Testis (tissue), 3 donors: Measurements from ENCODE around the gene KRT28. TPM values are rescaled to one million over a fixed set of nuclear protein-coding genes. Genes with fewer than 3 reads are reported as not detected.

Source experiments
- DNase-seq: peaks from one replicate; pipeline ENCODE4 v3.0.0-alpha.2; 2019
- H3K27ac ChIP-seq, 2 donors: fragments of 200-600 bp; sonication (generic); one replicate each; pipeline ENCODE4 v1.5.1; 2019
- H3K27me3 ChIP-seq: fragments of 200-600 bp; sonication (generic); one replicate; pipeline ENCODE4 v1.5.1; 2019
- H3K36me3 ChIP-seq: fragments of 200-600 bp; sonication (generic); one replicate; pipeline ENCODE4 v1.5.1; 2017; ENCODE audit warnings: low read depth; ENCODE audit errors: missing control alignments
- H3K4me1 ChIP-seq: fragments of 200-600 bp; sonication (generic); one replicate; pipeline ENCODE4 v1.5.1; 2019
- H3K4me3 ChIP-seq, 2 donors: fragments of 200-600 bp; sonication (generic); one replicate each; pipeline ENCODE4 v1.5.1; 2017 to 2019
- H3K9me3 ChIP-seq: fragments of 200-600 bp; sonication (generic); one replicate; pipeline ENCODE4 v1.5.1; 2017
- POLR2A ChIP-seq: fragments of 450-650 bp; IDR thresholded peaks from one replicate; pipeline ENCODE4 v1.6.1; 2017; ENCODE audit warnings: antibody characterized with exemption, mild to moderate bottlenecking, moderate library complexity
- WGBS, 2 donors: methylation state at CpG; one replicate each; pipeline ENCODE4 v1.1.5; 2018; 5-methylcytosine and 5-hydroxymethylcytosine counted together
- intact Hi-C: fragments of 100-400 bp; cut with DNase I; formaldehyde crosslinking; loops from one replicate; pipeline ENCODE4 v1.15.1; 2023; ENCODE audit warnings: low total_unique reads
- polyA plus RNA-seq: library from polyadenylated mRNA; stranded (reverse); fragments of 350-450 nt; fragmentation: Illumina TruSeq; extraction: RNeasy Lipid Tissue Mini Kit (QIAGEN cat#74804); gene quantifications from one replicate; pipeline ENCODE4 v1.2.3, GENCODE V29; 2014; ENCODE audit warnings: low read depth, low replicate concordance; ENCODE audit not compliant: insufficient read depth
- total RNA-seq, 2 donors: library from RNA; depleted of rRNA; stranded (reverse); fragments of >200 nt; gene quantifications; one replicate each; pipeline ENCODE4 v1.2.3, GENCODE V29; 2016
- TF ChIP-seq, protein P1 (sequence below), 3 experiments: fragments of 450-650 bp in 2 of 3; fragments of 200-600 bp in 1 of 3; sonication (generic) in 1 of 3; IDR thresholded peaks; one replicate each; pipeline ENCODE4 v1.5.1; 2016 to 2019; ENCODE audit warnings: antibody characterized with exemption in 3 of 3, mild to moderate bottlenecking in 2 of 3, moderate library complexity in 1 of 3

The KRT28 gene
- total and polyA plus RNA-seq, 3 donors from 2014 or later, result 0.37 to 0.87 (median 0.43) TPM

DNA sequence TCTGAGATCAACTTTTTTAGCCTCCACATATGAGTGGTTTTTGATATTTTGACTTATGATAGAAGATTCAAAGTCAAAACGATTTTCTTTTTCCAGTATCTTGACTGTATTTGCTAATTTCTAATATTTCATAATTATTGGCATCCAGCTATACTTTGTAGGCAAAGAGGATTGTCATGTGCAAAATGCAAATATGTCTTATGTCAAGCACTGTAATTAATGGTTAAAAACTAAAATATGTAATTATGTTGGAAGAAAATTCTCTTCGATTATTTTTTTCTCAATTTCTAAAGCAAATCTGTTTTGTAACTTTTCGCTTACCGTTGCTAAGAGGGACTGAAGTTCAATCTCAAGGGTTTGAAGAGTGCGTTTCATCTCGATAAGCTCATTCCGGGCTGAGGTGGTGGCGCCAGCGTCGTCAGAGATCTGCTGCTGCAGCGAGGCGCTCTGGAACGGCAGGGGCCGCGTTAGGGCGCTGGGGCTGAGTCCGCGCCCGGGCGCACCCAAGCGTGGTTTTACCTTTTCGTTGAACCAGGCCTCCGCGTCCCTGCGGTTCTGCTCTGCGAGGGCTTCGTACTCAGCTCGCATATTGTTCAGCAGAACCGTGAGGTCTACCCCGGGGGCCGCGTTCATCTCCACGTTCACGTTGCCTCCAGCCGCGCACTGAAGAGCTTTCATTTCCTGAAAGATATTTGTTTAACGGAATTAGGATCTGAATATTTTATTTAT lies 20.4 kb downstream of the KRT28 start:
- no peaks in the 10 kb centered on the region for H3K36me3 ChIP-seq
- H3K27ac ChIP-seq, result no peak overlapping the region
- no peak for DNase-seq
- intact Hi-C loops, result no loop called here
- H3K27me3 ChIP-seq, result no peaks in the 10 kb centered on the region
- H3K4me3 ChIP-seq, result peak overlapping the region; percentile 15 to 22
- WGBS, 2 donors, result 27 to 35% methylated on average over 11 to 37 of the region's 37 CpGs
- no peaks in the 10 kb centered on the region for H3K4me1 ChIP-seq
- H3K9me3 ChIP-seq, result no peaks in the 10 kb centered on the region
- TF ChIP-seq, protein P1, sequence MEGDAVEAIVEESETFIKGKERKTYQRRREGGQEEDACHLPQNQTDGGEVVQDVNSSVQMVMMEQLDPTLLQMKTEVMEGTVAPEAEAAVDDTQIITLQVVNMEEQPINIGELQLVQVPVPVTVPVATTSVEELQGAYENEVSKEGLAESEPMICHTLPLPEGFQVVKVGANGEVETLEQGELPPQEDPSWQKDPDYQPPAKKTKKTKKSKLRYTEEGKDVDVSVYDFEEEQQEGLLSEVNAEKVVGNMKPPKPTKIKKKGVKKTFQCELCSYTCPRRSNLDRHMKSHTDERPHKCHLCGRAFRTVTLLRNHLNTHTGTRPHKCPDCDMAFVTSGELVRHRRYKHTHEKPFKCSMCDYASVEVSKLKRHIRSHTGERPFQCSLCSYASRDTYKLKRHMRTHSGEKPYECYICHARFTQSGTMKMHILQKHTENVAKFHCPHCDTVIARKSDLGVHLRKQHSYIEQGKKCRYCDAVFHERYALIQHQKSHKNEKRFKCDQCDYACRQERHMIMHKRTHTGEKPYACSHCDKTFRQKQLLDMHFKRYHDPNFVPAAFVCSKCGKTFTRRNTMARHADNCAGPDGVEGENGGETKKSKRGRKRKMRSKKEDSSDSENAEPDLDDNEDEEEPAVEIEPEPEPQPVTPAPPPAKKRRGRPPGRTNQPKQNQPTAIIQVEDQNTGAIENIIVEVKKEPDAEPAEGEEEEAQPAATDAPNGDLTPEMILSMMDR (IDR thresholded peaks at IDR 0.05), result no peak
- TF ChIP-seq POLR2A, result no peak

DNA sequence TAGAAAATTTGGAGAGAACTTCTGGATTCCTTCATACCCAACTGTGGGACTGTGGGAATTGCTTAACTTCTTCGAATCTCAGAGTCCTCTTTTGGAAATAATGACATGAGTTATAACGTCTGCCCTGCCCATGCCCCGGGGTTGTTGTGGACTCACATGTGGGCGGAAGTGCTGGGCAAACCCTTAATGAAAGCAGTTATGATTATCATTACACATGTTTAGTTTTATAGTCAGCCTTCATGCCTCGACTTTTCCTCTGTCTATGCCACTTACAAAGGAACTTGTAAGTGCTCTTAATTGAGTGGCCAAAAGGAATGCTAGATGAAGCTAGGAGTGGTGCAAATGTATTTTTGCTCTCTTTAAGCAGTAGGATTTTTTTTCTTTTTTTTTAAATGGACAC lies 21.3 kb downstream of the KRT28 start:
- DNase-seq, result no peak
- WGBS, 2 donors, result 70 to 83% methylated on average over 5 of the region's 5 CpGs
- H3K36me3 ChIP-seq, result no peaks in the 10 kb centered on the region
- intact Hi-C loops, result no loop called here
- TF ChIP-seq, protein P1 (IDR thresholded peaks at IDR 0.05), result no peak
- no peak for TF ChIP-seq POLR2A
- H3K9me3 ChIP-seq, result no peaks in the 10 kb centered on the region
- H3K27me3 ChIP-seq, result no peaks in the 10 kb centered on the region
- no peak overlapping the region for H3K27ac ChIP-seq
- H3K4me1 ChIP-seq, result no peaks in the 10 kb centered on the region
- no peak overlapping the region for H3K4me3 ChIP-seq

DNA sequence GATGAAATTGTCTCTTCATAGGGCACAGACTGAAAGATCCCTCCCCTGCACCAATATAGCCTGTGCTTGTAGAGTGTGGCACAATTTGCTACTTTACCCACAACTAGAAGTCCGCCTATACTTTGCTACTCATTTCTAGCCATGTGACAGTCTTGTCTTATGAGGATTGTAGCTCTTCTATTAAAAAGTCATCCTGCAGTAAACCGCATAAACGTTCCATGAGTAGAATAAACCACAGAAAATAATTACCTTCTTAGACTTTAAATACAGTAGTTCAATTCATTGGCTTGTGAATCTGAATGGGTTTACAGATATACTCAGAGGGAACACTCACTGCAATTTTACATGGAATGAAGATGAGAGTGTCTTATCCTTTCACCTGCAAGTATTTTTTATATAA lies 21.8 kb downstream of the KRT28 start:
- Histone ChIP-seq H3K36me3 (no peaks in the 10 kb centered on the region), H3K4me3 (no peak overlapping the region), H3K4me1 (no peaks in the 10 kb centered on the region), H3K27ac (no peak overlapping the region), H3K9me3 (no peaks in the 10 kb centered on the region), H3K27me3 (no peaks in the 10 kb centered on the region)
- WGBS, 2 donors, result 93 to 95% methylated on average over 3 of the region's 3 CpGs
- intact Hi-C loops, result no loop called here
- TF ChIP-seq POLR2A, result no peak
- TF ChIP-seq, protein P1 (IDR thresholded peaks at IDR 0.05), result no peak
- DNase-seq, result no peak

GRCh38 chr17:40777459-40777858 lies 22.3 kb downstream of the KRT28 start:
- no peak for DNase-seq
- Histone ChIP-seq H3K4me1 (no peaks in the 10 kb centered on the region), H3K36me3 (no peaks in the 10 kb centered on the region), H3K9me3 (no peaks in the 10 kb centered on the region), H3K27me3 (no peaks in the 10 kb centered on the region), H3K4me3 (no peak overlapping the region), H3K27ac (no peak overlapping the region)
- TF ChIP-seq, protein P1 (IDR thresholded peaks at IDR 0.05), result no peak
- no peak for TF ChIP-seq POLR2A
- intact Hi-C loops, result no loop called here
- WGBS, 2 donors, result 63 to 73% methylated on average over 7 of the region's 7 CpGs

DNA sequence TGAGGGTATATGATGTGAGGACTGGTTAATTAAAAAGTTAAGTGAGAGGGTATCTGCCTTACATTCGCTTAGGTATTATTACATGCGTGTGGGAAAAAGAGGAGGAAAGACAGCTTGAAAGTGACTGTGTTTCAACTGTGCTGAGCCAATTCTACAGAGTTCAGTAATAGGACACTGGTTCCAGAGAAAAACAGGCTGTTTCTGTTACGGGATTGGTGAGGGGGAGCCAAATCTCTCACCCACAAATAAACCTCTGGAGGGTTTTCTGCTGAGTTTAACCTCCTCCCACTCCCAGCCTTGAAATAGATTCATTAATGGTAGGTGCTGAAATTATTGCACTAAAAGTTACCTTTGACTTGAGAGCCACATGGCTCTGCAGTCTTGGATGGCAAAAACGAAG lies 23.8 kb downstream of the KRT28 start:
- 21 to 34% methylated on average over 4 of the region's 4 CpGs for WGBS, 2 donors
- Histone ChIP-seq H3K27me3 (no peaks in the 10 kb centered on the region), H3K27ac (peak overlapping the region in 1 of 2 donors; percentile 33)

More for the DNA sequence above, 23.8 kb downstream of the KRT28 start:
- intact Hi-C loops, result no loop called here
- no peak overlapping the region for H3K4me3 ChIP-seq
- no peaks in the 10 kb centered on the region for H3K9me3 ChIP-seq
- H3K36me3 ChIP-seq, result no peaks in the 10 kb centered on the region
- TF ChIP-seq, protein P1 (IDR thresholded peaks at IDR 0.05), result no peak
- no peak for TF ChIP-seq POLR2A
- no peaks in the 10 kb centered on the region for H3K4me1 ChIP-seq
- DNase-seq, result no peak
